HEK293 (cell line): ENCODE measurements around the gene ZNF451.

Experiments used
- ZNF555 ChIP-seq: fragments of 450-650 bp; formaldehyde crosslinking; conservative IDR thresholded peaks from 2 replicates; pipeline ENCODE4 v1.5.1; 2017; ENCODE audit warnings: missing biosample characterization, mild to moderate bottlenecking, missing genetic modification characterization, inconsistent platforms
- TF ChIP-seq, protein P1 (sequence below): fragments of 450-650 bp; formaldehyde crosslinking; IDR thresholded peaks from 2 replicates; pipeline ENCODE4 v1.5.1; 2016; ENCODE audit warnings: missing biosample characterization, missing genetic modification characterization
- TF ChIP-seq, protein P2 (sequence below): fragments of 450-650 bp; formaldehyde crosslinking; IDR thresholded peaks from 2 replicates; pipeline ENCODE4 v1.5.1; 2016; ENCODE audit warnings: missing biosample characterization, missing genetic modification characterization

DNA sequence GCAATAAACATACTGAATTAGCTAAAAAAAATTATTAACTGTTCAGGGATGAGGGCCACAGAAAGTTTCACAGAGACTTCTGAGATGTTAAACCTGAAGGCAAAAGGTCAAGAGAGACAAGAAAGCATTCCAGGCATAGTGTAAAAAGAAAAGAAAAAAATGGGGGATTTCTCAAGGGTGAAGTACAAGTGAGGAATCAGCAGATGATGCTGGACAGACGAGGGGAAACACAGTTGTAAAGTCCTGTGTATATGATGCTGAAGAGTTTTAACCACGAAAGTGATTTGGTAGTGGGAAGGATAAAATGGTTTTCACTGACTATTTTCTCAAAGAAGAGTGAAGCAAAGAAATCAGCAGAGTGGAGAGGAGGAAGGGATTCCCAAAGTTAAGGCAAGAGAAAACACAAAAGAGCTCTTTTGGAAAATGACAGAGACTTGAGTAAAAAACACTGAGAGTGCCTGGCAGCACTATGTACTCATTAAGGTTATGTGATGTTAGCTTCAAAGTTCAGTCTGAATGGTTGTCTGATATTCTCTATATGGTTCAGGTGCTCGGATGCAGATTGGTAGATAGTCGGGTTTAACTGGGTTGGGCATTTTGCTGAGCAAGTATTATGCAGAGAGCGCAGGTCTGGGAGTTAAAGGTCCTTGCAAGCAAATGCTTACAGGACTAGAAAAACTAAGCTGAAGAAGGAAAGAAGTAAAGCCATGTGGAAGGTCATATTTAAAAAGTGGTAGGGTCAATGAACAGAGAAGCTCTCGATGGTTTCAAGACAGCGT, 115.8 kb downstream of the ZNF451 start:
- TF ChIP-seq ZNF555 (tag by site-specific recombination): no peak
- TF ChIP-seq, protein P1, sequence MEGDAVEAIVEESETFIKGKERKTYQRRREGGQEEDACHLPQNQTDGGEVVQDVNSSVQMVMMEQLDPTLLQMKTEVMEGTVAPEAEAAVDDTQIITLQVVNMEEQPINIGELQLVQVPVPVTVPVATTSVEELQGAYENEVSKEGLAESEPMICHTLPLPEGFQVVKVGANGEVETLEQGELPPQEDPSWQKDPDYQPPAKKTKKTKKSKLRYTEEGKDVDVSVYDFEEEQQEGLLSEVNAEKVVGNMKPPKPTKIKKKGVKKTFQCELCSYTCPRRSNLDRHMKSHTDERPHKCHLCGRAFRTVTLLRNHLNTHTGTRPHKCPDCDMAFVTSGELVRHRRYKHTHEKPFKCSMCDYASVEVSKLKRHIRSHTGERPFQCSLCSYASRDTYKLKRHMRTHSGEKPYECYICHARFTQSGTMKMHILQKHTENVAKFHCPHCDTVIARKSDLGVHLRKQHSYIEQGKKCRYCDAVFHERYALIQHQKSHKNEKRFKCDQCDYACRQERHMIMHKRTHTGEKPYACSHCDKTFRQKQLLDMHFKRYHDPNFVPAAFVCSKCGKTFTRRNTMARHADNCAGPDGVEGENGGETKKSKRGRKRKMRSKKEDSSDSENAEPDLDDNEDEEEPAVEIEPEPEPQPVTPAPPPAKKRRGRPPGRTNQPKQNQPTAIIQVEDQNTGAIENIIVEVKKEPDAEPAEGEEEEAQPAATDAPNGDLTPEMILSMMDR (tag by site-specific recombination): no peak
- TF ChIP-seq, protein P2, sequence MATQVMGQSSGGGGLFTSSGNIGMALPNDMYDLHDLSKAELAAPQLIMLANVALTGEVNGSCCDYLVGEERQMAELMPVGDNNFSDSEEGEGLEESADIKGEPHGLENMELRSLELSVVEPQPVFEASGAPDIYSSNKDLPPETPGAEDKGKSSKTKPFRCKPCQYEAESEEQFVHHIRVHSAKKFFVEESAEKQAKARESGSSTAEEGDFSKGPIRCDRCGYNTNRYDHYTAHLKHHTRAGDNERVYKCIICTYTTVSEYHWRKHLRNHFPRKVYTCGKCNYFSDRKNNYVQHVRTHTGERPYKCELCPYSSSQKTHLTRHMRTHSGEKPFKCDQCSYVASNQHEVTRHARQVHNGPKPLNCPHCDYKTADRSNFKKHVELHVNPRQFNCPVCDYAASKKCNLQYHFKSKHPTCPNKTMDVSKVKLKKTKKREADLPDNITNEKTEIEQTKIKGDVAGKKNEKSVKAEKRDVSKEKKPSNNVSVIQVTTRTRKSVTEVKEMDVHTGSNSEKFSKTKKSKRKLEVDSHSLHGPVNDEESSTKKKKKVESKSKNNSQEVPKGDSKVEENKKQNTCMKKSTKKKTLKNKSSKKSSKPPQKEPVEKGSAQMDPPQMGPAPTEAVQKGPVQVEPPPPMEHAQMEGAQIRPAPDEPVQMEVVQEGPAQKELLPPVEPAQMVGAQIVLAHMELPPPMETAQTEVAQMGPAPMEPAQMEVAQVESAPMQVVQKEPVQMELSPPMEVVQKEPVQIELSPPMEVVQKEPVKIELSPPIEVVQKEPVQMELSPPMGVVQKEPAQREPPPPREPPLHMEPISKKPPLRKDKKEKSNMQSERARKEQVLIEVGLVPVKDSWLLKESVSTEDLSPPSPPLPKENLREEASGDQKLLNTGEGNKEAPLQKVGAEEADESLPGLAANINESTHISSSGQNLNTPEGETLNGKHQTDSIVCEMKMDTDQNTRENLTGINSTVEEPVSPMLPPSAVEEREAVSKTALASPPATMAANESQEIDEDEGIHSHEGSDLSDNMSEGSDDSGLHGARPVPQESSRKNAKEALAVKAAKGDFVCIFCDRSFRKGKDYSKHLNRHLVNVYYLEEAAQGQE (tag by site-specific recombination): no peak
